Suprapubic skin (tissue), 4 donors: ENCODE measurements around the gene HYAL2. TPM values are rescaled to one million over a fixed set of nuclear protein-coding genes. Genes with fewer than 3 reads are reported as not detected.
A peak's percentile ranks its signal among the peaks of the same experiment; 100 is the strongest.

Experiments
- DNase-seq, 2 donors: peaks; one replicate each; pipeline ENCODE4 v3.0.0-alpha.2; 2019; ENCODE audit warnings: low spot score in 2 of 2
- H3K27ac ChIP-seq: fragments of 200-600 bp; sonication (generic); one replicate; pipeline ENCODE4 v1.5.1; 2019
- H3K27me3 ChIP-seq: fragments of 200-600 bp; sonication (generic); one replicate; pipeline ENCODE4 v1.5.1; 2019
- H3K36me3 ChIP-seq: fragments of 200-600 bp; sonication (generic); one replicate; pipeline ENCODE4 v1.5.1; 2019
- H3K4me1 ChIP-seq: fragments of 200-600 bp; sonication (generic); one replicate; pipeline ENCODE4 v1.5.1; 2019
- H3K4me3 ChIP-seq: fragments of 200-600 bp; sonication (generic); one replicate; pipeline ENCODE4 v1.5.1; 2019; ENCODE audit warnings: mild to moderate bottlenecking
- H3K9me3 ChIP-seq: fragments of 200-600 bp; sonication (generic); one replicate; pipeline ENCODE4 v1.5.1; 2019
- EP300 ChIP-seq: sonication (generic); formaldehyde crosslinking; IDR thresholded peaks from one replicate; pipeline ENCODE4 v1.6.1; 2017; ENCODE audit warnings: antibody characterized with exemption
- POLR2A ChIP-seq, 2 donors: fragments of 450-650 bp; IDR thresholded peaks; one replicate each; pipeline ENCODE4 v1.6.1; 2017; ENCODE audit warnings: antibody characterized with exemption in 2 of 2, mild to moderate bottlenecking in 2 of 2, moderate library complexity in 2 of 2
- POLR2AphosphoS5 ChIP-seq, 3 donors: sonication (generic); formaldehyde crosslinking; IDR thresholded peaks; one replicate each; pipeline ENCODE4 v1.6.1; 2017; ENCODE audit warnings: antibody characterized with exemption in 3 of 3
- WGBS: methylation state at CpG from one replicate; pipeline ENCODE4 v1.1.5; 2018; 5-methylcytosine and 5-hydroxymethylcytosine counted together
- total RNA-seq, 4 donors: library from RNA; depleted of rRNA; stranded (reverse); fragments of >200 nt; gene quantifications; one replicate each; pipeline ENCODE4 v1.1.0, GENCODE V29; 2016
- TF ChIP-seq, protein P1 (sequence below), 2 donors: fragments of 200-600 bp in 1 of 2; fragments of 450-650 bp in 1 of 2; sonication (generic) in 1 of 2; IDR thresholded peaks; one replicate each; pipeline ENCODE4 v1.5.1; 2016 to 2019; ENCODE audit warnings: antibody characterized with exemption in 2 of 2, mild to moderate bottlenecking in 1 of 2, moderate library complexity in 1 of 2

HYAL2 gene, protein sequence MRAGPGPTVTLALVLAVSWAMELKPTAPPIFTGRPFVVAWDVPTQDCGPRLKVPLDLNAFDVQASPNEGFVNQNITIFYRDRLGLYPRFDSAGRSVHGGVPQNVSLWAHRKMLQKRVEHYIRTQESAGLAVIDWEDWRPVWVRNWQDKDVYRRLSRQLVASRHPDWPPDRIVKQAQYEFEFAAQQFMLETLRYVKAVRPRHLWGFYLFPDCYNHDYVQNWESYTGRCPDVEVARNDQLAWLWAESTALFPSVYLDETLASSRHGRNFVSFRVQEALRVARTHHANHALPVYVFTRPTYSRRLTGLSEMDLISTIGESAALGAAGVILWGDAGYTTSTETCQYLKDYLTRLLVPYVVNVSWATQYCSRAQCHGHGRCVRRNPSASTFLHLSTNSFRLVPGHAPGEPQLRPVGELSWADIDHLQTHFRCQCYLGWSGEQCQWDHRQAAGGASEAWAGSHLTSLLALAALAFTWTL
- total RNA-seq: 10 to 100 TPM; 47.7 to 87.0 (median 80.3) TPM

DNA sequence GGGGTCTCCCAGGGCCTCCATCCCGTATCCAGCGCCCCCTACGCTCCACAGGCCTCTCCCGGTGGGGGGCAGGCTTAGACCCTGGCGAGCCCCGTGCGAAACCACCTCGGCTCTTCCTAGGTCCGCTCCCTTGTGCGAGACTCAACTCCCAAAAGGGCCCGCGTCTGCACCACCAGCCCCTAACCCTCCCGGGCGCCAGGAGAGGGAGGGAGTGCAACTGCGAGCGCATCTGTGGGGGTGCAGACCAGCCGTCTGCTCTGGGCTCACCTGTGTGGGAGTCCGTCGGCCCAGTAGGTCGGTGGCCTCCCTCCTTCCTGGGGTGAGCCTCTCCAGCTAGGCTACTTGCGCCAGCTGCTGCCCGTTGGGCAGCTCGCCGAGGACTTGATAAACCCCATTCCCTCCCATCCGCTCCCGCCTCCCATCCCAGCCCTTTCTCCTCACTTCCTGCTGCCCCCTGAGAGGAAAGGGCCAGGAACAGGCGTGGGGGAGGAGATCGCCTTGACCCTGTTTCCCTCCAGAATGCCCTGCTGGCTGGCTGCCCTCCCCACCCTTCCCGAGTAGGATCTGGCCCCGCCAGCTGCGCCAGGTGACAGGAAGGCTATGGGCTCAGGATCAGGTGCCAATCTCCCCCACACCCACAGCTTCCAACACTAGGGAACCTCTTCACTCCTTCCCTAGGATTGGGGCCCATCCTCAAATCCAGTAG is at the start of gene HYAL2:
TSS of gene HYAL2 (minus strand) at position 360 of the 706 bp plus-strand sequence. CDS start 2,256 bp downstream, outside the sequence.
- Histone ChIP-seq H3K4me1 (peaks cover 84% of the 10 kb centered on the region), H3K36me3 (peaks cover 31% of the 10 kb centered on the region), H3K9me3 (no peaks in the 10 kb centered on the region), H3K4me3 (peak within 1 kb of the TSS; percentile 93), H3K27ac (peak within 1 kb of the TSS; percentile 96), H3K27me3 (no peaks in the 10 kb centered on the region)
- 44% methylated on average over 16 of the region's 31 CpGs for WGBS
- TF ChIP-seq, protein P1, sequence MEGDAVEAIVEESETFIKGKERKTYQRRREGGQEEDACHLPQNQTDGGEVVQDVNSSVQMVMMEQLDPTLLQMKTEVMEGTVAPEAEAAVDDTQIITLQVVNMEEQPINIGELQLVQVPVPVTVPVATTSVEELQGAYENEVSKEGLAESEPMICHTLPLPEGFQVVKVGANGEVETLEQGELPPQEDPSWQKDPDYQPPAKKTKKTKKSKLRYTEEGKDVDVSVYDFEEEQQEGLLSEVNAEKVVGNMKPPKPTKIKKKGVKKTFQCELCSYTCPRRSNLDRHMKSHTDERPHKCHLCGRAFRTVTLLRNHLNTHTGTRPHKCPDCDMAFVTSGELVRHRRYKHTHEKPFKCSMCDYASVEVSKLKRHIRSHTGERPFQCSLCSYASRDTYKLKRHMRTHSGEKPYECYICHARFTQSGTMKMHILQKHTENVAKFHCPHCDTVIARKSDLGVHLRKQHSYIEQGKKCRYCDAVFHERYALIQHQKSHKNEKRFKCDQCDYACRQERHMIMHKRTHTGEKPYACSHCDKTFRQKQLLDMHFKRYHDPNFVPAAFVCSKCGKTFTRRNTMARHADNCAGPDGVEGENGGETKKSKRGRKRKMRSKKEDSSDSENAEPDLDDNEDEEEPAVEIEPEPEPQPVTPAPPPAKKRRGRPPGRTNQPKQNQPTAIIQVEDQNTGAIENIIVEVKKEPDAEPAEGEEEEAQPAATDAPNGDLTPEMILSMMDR (IDR thresholded peaks at IDR 0.05): no peak
- TF ChIP-seq POLR2AphosphoS5 (IDR thresholded peaks at IDR 0.05): peak in 2 of 3 donors; percentile 24 to 30
- DNase-seq: no peak

DNA sequence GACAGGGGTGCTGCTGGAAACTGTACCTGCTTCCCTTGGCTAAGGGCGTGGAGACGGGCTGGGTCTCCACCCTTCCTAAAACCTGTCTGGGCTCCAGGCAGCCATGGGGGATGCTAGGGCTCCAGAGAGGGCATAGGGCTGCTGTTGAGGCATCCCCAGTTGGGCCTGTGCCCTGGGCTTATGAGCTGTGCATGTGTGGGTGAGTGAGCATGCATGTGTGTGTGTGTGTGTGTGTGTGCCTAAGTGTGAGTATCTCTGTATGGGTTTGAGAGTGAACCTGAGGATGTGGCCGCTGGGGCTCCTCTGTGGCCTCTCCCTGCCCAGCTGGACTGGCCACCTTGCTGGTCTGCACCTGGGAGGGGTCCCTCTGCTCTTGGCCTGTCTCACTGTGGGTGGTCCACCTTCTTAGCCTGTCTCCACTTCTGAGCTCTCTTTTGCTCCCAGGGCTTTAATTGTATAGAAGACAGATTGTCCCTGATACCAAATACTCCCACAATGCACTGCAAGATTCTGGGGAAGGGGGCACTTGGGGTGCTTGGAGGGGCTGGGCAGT is 48.7 kb upstream of the HYAL2 start:
- WGBS: 71% methylated on average over 1 of the region's 3 CpGs

DNA sequence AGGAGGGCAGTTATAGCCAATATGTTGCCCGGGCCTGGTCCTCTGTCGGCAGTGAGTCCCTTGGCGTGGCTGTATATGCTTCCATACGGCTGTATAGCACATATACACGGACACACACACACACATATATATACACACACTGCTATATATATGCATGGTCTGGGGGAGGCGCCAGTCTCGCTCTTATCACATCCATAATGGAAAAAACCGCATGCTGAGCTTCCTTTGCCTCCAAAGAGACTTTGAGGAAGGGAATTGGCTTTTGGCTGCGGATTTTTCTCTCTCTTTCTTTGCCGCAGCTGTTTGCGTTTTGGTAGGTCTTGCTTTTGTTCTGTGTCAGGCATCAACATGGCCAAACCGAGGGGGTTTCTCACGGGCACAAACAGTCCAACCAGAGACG is 48.0 kb upstream of the HYAL2 start:
- Histone ChIP-seq H3K4me3 (no peak overlapping the region), H3K36me3 (no peaks in the 10 kb centered on the region), H3K27ac (no peak overlapping the region), H3K27me3 (peaks cover 4% of the 10 kb centered on the region), H3K4me1 (peaks cover 13% of the 10 kb centered on the region), H3K9me3 (no peaks in the 10 kb centered on the region)
- TF ChIP-seq POLR2AphosphoS5 (IDR thresholded peaks at IDR 0.05) (no peak), EP300 (no peak), POLR2A (IDR thresholded peaks at IDR 0.05) (no peak)
- TF ChIP-seq, protein P1 (IDR thresholded peaks at IDR 0.05): no peak
- 57% methylated on average over 14 of the region's 14 CpGs for WGBS
- no peak for DNase-seq

More for the DNA sequence above, 48.7 kb upstream of the HYAL2 start:
- H3K9me3 ChIP-seq: no peaks in the 10 kb centered on the region
- peaks cover 8% of the 10 kb centered on the region for H3K4me1 ChIP-seq
- H3K27me3 ChIP-seq: peaks cover 4% of the 10 kb centered on the region
- TF ChIP-seq, protein P1 (IDR thresholded peaks at IDR 0.05): no peak
- no peak overlapping the region for H3K27ac ChIP-seq
- H3K4me3 ChIP-seq: no peak overlapping the region
- H3K36me3 ChIP-seq: no peaks in the 10 kb centered on the region
- no peak for DNase-seq

DNA sequence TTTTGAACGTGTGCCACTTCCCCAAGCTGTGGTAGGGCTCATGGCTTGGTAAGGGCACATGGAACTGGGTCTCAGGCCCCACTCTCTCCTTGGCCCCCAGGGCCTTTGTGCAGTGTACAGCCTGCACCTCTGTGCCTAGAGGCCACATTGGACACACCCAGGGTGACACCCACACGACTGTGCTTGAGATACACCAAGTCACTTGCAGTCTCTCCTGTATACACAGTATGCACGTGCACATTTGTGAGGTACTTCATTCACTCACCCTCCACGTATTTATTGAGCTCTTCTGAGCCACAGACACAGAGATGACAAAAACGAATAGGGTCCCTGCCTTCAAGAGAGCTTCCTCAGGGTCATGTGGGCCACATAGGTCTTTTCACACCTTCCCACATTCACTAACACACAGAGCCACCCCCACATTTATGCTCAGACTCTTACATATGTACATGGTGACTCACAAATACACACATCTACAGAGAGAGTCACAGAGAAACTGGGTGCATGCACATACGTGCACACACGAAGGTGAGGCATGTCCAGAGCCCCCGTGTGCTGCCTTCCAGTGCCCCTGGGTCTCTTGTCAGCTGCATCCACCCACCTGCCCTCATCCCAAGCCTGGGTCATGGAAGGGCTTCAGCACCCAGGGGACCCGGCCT is 46.6 kb upstream of the HYAL2 start:
- H3K9me3 ChIP-seq: no peaks in the 10 kb centered on the region
- 65% methylated on average over 5 of the region's 9 CpGs for WGBS
- TF ChIP-seq, protein P1 (IDR thresholded peaks at IDR 0.05): no peak
- TF ChIP-seq EP300 (no peak), POLR2A (IDR thresholded peaks at IDR 0.05) (no peak), POLR2AphosphoS5 (IDR thresholded peaks at IDR 0.05) (no peak)

More for the DNA sequence above, 46.6 kb upstream of the HYAL2 start:
- Histone ChIP-seq H3K27ac (no peak overlapping the region), H3K4me1 (peaks cover 27% of the 10 kb centered on the region), H3K27me3 (peaks cover 4% of the 10 kb centered on the region), H3K4me3 (no peak overlapping the region), H3K36me3 (no peaks in the 10 kb centered on the region)
- DNase-seq: no peak
